Measurements from ENCODE around the gene PHF20.

GRCh38 chr20:35833241-35833640 is 61.4 kb downstream of the PHF20 start:
- TF ChIP-seq CTCF (IDR thresholded peaks at IDR 0.05) (no peak), POLR2A (IDR thresholded peaks at IDR 0.05) (no peak)
